GM06990 (cell line): ENCODE data around the gene TULP4.

ENCODE experiments used
- DNase-seq: peaks from one replicate; pipeline ENCODE4 v3.0.0-alpha.2; 2011; ENCODE audit not compliant: insufficient read length; ENCODE audit errors: extremely low read depth
- H3K27me3 ChIP-seq: replicated peaks from 2 replicates; pipeline ENCODE4 v1.6.0; 2011; ENCODE audit warnings: low read length; ENCODE audit not compliant: control insufficient read depth, insufficient read depth
- H3K36me3 ChIP-seq: 2 replicates; pipeline ENCODE4 v1.5.1; 2011; ENCODE audit warnings: low read length; ENCODE audit not compliant: control insufficient read depth, insufficient read depth
- H3K4me3 ChIP-seq: replicated peaks from 2 replicates; pipeline ENCODE4 v1.5.1; 2011; ENCODE audit warnings: low read depth, mild to moderate bottlenecking, control low read depth, low read length
- CTCF ChIP-seq: IDR thresholded peaks from 2 replicates; pipeline ENCODE4 v1.5.1; 2011; ENCODE audit warnings: low read length, control low read depth, mild to moderate bottlenecking, inconsistent platforms; ENCODE audit not compliant: insufficient read depth, poor library complexity, severe bottlenecking

Gene TULP4

DNA sequence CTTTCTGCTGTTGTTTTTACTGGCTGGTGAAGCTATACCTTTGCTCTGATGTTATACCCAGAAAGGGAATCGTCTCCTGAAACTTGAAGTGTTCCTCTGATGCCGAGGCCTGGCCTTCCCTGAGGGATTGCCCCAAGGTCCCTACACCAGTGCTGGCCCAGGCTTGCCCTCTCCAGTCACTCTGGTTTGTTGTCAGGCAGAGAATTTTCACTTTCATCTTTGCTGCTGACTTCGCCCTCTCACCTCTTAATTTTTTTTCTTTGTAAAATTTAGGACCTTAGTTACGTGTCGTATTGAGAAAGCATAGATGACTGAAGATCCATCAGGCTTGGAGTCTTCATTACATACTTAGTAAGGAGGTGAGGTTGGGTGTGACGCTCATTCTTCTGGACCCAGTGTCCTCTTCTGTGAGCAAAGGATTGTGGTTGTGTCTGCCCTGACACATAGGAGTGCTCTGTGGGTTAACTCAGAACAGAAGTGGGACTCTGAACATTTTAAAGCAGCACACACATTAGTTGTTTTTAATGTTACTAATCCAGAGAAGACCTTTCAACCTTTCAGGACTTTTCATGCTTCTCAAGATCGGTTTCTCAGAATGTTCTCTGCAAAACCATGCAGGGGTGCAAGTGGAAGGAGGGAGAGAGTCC, 45.4 kb downstream of the TULP4 start:
- H3K4me3 ChIP-seq: peak overlapping the region; percentile 37; the same call in 1 of the 2 replicates
- DNase-seq: no peak
- no peak for TF ChIP-seq CTCF
- no peaks in the 10 kb centered on the region for H3K27me3 ChIP-seq
- no peaks in the 10 kb centered on the region for H3K36me3 ChIP-seq

DNA sequence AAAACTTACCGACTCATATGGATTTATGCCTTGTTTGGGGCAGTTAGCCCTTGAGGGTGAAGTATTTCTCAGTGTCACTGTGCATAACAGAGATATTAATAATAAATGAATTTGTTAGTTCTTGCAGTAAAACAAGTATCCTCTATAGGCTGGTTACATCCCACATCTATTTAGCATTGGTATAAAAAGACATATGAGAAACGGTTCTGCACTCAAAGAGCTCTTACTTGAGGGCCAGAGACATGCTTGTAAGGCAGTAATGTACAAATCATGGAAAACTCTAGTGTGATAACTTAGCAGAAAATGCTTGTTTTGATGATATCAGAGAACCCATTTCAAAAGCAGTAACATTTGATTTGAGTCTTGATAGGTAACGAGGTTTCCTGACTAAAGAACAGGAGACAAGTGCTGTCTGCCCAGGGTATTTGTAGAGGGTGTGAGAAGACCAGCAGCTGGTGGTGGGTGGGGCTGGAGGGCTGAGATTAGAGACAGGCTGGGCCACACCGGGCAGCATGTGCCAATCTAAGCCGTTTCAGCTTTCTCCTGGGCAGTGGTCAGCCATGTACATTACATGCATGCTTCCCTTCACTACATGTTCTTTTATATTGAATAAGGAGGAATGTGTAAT, 46.3 kb downstream of the TULP4 start:
- no peak for DNase-seq
- no peaks in the 10 kb centered on the region for H3K36me3 ChIP-seq
- TF ChIP-seq CTCF: no peak
- no peak overlapping the region for H3K4me3 ChIP-seq
- no peaks in the 10 kb centered on the region for H3K27me3 ChIP-seq

DNA sequence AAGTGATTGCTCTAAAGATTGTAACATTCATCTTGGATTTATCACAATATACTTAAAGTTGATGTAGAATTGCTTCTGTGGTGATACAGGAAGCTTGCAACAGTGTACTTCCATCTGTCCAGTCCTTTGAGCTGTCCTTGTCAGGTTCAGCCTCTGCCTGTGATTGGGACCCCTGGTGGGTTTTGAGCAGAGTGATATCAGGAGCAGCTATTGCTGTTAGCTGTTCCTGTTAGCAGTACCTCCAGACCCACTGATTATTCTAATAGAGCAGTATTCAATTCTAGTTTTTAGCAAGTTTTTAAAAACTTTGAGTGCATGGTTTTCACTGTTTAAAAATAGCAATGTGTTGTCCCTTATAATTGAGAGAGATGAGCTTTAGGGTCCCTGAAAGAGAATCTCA, 48.8 kb downstream of the TULP4 start:
- no peak for TF ChIP-seq CTCF
- DNase-seq: no peak
- Histone ChIP-seq H3K27me3 (no peaks in the 10 kb centered on the region), H3K36me3 (no peaks in the 10 kb centered on the region), H3K4me3 (no peak overlapping the region)

DNA sequence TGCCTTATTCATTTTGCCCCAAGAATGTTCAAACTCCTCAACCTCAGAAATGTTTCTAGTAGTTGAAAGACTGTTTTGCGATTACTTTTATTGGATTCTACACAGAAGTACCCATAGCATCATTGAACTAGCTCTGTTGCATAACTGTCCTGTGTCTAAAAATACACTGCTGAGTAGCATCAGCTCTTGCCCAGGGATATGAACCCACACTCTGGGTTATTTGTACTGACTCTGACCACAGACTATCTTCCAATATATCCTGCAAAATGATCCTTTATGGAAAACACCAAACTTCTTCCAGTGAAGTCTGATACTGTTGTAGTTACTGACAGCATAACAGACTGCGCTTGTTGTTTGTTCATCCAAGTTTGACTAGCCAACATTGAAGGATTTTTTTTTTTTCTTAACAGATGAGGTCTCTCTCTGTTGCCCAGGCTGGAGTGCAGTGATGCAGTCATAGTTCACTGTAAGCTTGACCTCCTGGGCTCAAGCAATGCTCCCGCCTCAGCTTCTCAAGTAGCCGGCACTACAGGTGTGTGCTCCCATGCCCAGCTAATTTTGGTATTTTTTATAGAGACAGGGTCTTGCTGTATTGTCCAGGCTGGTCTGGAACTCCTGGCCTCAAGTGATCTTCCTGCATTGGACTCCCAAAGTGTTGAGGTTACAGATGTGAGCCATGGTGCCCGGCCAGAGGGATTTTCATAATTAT, 49.9 kb downstream of the TULP4 start:
- no peak overlapping the region for H3K4me3 ChIP-seq
- H3K27me3 ChIP-seq: no peaks in the 10 kb centered on the region
- H3K36me3 ChIP-seq: no peaks in the 10 kb centered on the region
- DNase-seq: no peak
- no peak for TF ChIP-seq CTCF

- no peak for DNase-seq
- TF ChIP-seq CTCF: no peak
- H3K4me3 ChIP-seq: no peak overlapping the region
- no peaks in the 10 kb centered on the region for H3K27me3 ChIP-seq
- no peaks in the 10 kb centered on the region; the same call in 1 of the 2 replicates for H3K36me3 ChIP-seq
Observed at GRCh38 chr6:158366363-158366762, 54.1 kb downstream of the TULP4 start.
